CD4-positive, alpha-beta T cell treated with Interleukin-15 for 4 hours (primary cell): ENCODE data around the gene POLN.

ENCODE experiments used
- DNase-seq: peaks from one replicate; pipeline ENCODE4 v3.0.0-alpha.2; 2020; ENCODE audit warnings: low spot score

Gene POLN

DNA sequence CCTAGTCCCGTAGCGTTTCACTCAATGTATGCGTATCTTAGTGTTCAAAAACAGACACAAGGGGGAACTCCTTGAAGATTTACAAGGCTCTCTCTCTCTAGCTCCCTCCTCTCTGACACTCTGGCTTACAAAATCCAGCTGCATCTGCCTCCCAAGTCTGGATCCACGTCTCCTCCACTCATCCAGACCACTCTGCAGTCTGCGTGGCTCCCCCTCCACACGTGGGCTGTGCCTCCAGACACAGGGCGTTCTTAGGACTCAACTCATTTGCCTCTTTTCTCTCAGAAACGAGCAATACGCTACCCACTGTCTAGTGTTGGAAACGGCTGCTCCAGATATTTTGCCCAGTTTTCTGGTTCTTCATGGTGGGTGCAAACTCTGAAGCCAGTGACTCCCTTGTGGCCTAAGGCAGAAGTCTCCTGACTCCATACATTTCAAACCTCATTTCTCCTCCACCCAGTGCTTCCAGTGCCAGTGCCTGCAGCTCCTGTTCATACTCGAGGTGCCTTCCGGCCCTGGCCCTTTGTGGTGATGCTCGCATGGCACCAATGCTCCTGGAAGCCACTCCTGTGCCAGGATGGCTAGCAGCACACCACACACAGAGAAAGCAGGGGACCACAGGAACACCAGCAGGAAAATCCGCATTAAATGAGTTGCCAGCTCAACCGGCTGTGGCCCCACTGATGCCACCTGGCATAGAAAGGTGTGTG is 158.7 kb downstream of the POLN start:
- DNase-seq: no peak

DNA sequence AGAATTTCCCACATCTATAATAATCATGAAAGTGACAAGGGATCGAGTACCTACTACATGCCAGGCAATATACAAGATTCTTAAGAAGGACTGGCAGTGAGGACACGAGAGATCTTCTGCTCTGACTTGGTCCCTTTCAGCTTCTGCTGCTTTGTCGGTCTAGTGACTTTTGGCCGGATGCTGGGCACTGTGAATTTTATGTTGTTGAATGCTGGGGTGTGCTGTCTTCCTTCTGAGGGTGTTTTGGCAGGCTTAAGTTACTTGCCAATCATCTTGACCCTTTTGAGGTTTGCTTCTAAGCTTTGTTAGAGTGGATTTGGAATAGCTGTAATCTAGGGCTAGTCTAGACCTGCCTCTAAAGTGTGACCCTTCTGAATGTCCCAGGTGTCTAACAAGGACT is 159.3 kb downstream of the POLN start:
- DNase-seq: no peak

DNA sequence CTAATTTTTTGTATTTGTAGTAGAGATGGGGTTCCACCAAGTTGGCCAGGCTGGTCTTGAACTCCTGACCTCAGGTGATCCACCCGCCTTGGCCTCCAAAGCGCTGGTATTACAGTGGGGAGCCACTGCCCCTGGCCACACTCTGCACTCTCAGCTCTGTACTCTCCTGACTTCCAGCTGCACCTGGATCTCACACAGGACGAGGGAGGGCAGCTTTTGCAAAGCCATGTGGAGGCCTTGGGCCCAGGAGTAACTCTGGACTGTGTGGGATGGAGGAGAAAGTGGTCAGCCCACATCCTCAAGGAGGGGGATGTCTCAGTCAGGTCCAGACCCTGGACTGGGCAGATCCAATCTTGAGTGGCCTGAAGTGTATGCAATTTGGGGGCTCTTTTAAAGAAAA is 159.8 kb downstream of the POLN start:
- no peak for DNase-seq

DNA sequence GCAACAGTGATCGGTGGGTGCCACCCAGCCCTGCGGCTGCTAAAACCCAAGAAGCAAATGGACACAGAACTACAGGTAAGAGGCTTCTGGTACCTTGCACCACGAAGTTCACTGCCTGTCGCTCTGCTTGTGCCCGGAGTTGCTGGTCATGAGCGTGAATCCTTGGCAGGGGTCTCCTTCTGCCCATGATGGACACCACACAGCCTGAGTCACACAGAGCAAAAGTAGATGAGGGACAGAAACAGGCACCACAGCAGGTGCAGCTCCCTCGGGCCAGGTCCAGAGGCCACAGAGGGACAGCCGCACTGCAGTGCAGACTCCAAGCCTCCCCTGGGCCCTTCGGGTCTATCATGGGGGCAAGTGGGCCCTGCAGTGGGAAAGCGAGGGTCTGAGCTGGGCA is 160.4 kb downstream of the POLN start:
- no peak for DNase-seq

DNA sequence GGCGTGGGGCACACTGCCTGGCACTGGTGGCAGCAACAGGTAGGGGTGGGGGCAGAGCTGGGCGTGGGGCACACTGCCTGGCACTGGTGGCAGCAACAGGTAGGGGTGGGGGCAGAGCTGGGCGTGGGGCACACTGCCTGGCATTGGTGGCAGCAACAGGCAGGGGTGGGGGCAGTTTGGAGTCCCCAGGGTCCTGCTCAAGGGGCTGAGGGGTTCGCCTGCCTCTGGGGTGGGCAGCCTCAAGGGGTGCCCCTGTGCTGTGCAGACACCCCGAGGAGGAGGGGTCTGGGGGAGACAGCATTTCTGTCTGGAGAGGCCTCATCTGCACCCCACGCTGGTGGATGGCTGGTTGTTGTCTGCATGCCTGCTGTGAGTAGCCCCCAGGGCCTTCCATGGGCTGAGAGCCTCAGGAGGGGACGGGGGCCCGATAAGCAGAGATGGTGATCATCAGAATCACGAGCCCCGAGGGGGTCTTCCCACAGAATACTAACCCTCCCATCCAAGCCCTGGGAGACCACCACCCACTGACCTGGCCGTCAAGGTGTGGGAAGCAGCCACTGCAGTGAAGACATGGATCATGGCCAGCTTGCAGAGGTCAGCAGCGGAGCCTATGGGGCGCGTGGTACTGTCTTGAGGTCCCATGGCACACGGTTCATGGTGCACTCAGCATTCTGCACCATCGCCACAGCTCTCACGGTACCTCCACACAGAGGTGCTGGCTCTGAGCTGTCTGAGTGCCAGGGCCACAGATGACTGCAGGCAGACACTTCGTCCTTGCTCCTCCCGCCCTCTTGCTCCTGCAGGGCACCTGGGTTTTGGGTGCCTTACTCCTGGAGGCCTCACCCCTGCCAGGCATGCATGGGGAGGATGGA is 161.3 kb downstream of the POLN start:
- no peak for DNase-seq

DNA sequence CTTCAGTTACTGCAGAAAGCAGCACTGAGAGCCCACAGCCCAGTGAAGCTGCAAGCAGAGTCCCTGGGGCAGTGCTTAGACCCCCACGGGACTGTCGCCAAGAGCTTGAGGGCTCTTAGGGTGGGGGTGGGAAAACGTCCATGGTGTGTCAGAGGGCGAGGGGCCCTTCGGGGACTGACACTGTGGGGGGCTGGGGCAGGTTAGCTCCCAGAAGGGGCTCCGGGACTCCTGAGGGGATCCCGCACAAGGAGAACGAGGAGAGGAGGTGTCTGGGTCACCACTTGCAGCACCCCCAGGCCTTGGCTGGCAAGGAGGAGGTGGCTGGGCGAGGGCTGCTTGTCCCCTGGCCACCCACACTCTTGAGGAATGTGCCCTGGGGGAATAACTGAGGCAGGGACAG is 162.0 kb downstream of the POLN start:
- DNase-seq: no peak

DNA sequence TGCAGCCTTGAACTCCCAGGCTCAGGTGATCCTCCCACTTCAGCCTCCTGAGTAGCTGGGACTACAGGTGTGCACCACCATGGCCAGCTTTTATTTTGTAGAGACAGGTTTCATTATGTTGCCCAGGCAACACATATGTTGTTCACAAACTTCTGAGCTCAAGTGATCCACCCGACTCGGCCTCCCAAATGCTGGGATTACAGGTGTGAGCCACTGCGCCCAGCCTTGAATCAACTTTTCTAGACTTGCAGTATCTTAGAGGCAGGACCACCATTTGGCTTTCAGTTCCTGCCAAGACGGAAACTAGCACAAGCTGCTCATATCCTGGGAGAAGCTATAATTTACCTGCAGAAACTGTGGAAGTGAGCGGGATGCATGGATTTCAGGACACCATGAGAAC is 162.9 kb downstream of the POLN start:
- DNase-seq: no peak

DNA sequence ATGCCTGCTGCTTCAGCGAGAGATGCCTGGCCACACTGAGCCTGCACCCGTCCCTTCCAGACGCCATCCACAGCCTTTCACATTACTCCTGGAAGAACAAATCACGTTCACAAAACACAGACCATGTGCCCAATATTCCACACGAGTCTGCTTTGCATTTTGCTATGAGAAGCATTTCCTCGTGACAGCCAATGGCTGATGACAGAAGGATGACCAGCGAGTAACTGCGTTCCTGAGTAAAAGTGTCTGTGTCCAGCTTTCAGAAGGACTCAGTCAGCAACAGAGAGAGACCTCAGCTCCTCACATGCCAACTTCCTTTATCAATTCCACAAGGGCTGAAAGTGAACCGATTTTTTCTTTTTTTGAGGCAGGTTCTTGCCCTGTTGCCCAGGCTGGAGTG is 163.3 kb downstream of the POLN start:
- DNase-seq: no peak

DNA sequence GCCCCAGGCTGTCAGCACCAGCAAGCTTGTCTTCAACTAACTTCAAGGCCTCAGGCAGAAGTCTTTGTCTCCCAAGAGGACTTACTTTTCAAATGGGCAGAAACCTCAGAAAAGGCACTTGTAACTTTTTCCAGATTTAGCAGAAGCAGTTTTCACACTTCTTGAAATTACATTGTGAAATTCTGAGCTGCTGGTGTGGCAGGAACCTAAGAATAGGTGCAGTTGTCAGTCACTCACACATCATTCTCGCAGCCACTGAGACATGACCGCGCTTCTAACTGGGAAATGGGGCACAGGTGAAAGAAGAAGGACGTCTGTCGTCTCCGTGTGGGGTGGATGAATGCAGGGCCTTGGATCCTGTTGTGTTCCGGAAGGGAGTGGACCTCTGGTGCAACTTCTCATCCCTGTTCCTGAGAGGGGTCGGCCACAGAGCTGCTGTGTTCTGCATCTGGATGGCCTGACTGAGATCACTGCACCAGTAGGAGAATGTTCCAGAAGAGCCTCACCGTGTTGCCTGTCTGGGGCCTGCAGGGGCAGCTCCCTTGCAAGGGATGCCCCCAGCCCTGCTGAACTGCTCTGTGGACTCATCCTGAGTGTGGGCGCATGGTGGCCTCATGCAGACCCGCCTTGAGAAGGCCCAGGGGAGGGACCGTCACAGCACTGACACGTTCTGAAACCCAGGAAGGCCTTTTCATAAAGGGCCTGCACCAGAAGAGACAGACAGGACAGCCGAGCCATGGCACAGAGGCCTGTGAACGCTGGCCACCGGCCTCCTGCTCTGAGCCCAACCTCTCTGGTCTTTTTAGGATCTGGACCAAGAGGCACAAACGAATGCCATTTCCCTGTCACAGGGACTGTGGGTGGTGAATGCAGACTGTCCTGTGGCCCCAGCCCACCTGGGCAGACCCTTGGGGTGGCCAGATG is 164.1 kb downstream of the POLN start:
- no peak for DNase-seq

DNA sequence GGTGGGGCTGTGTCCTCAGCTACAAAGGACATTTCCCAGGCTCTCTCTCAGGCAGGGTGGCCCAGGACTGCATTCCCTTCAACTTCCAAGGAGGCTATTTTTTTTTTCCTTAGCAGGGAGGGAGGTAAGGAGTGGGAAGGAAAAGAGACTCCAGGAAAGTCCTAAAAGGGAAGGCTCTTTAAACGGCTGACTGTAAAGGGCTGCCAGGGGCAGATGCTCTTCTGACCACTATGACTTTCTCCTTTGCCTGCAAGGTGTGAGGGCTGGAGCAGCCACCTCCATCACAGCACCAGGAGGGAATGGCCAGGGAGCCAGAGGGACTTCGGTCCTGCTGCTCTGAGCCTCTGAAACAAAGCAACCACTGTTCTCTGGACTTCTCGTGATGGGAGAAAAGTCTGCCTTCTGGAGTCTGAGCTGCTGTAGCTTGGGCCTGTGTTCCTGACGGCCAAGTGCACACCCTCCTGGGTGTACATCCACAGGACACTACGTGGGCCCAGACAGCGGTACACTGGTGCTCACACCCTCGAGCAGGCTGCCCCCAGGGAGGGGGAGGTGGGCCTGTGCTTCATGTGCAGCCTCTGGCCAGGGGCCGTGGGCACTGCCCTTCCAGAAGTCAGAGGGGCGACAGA is 164.9 kb downstream of the POLN start:
- no peak for DNase-seq

DNA sequence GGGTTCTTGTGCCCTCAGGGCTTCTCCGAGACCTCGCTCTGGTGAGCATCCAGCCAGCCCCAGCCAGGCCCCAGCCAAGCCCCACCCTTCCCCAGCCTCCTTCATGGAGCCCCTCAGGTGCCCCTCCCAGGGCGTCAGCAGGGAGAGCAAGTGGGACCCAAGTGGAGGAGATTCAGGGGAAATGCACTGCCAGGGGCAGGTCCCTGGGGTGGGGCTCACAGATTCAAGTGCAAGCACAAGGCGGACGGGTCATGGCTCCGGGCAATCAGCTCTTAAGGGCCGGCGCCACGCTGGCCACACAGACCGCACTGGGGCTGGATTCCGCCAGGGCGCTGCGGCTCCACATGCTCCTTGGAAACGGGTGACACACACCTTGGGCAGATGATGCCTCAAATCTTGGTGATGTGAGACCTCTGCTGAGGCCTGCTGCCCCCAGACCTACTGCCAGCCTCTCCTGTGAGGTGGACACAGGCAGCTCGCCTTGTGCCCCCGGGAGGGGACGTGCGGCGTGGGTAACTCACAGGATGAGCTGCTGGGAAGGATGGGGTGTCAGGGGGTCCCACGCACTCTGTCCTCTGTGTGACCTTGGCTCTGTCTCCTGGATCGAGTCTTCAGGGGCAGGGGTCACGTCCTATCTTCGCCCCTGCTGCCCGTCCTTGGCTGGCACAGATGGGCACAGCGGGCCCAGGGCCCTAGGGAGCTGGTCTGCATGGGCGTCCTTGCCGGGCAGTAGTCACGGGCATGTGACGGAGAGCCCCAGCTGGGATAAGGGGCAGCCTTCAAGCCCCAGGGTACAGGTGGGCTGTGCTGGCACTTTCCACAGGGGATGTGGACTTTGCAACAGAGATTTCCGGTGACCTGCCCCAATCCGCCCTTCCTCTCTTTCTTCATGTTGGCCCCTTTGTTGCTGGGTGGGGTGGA is 165.7 kb downstream of the POLN start:
- DNase-seq: no peak

DNA sequence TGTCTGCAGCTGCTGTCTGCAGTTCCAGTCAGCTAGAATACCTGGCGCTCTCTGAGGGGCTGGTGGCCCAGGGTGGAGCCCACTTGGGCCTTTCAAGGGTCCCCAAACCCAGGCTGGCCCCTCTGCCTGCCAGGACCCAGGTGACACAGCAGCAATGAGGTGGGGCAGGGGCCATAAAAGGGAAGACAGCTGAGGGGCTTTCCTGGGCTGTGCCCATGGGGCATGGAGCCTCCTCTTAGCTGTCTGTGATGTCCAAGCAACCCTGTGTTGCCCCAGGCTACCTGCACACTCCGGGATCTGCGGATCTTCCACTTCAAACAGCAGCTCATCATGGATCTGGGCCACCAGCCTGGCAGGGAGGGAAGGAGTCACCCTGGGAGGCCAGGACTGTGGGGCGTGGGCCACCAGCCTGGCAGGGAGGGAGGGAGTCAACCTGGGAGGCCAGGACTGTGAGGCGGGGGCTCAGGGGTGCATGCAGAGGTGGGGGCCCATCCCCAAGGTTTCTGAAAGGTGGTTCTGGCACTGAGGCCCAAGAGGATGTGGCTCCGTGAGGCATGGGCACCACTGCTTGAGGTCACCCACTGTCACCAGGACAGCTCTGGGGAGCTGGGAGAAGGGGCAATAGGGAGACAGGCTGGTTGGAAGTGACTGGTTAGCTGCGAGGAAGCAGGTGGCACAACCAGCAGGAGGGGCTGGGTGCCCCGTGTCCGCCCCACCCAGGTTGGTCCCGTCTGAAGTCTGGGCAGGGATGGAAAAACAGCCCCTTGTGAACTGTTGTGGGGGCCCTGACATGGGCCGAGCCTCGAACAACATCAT is 166.5 kb downstream of the POLN start:
- no peak for DNase-seq

DNA sequence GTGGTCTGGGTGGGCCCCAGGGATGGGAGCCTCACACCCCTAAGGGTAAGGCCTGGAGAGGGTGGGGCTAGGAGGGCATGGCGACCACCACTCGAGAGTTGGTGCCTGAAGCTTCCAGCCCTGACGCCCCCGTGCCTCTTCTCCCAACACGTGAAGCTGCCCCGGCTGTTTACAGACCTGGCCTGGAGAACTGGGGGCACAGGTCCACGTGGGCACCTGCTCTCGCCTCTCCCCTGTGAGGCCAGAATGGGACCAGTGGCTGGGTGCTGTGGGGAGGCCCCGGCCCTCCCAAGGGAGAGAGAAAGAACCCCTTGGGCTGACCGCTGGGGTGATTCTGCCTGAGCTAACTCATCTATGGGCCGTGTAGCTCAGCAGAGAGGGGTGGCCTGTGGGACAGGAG is 167.3 kb downstream of the POLN start:
- DNase-seq: no peak

DNA sequence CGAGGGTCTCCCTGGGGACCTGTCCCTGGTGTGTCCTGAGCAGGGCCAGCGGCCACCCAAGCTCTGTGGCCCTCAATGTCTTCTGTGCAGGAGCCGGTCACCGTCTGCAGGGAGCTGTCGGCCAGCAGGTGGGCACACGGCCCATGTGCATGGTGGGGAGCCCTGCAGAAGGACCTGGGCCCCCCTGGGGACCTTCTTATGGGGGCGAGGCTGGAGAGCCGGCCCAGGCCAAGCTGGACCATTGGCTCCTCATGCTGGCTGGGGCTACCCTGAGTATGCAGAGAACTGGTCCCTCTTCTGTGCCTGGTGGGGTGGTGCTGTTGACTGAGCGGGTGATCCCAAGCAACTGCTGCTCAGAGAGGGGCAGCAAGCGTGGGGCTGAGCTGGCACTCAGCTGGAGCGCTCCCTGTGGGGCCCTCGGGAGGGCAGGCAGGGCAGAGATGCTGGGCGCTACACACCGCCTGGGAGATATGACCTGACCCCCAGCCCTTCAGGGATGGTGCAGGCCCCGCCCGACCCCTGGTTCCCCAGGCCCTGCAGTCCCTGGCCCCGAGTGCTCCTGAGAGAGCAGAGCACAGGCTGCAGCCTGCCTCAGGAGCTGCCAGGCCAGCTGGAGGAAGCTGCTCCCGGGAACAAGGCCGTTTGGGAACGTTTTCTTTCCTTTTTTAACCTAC is 168.0 kb downstream of the POLN start:
- no peak for DNase-seq

DNA sequence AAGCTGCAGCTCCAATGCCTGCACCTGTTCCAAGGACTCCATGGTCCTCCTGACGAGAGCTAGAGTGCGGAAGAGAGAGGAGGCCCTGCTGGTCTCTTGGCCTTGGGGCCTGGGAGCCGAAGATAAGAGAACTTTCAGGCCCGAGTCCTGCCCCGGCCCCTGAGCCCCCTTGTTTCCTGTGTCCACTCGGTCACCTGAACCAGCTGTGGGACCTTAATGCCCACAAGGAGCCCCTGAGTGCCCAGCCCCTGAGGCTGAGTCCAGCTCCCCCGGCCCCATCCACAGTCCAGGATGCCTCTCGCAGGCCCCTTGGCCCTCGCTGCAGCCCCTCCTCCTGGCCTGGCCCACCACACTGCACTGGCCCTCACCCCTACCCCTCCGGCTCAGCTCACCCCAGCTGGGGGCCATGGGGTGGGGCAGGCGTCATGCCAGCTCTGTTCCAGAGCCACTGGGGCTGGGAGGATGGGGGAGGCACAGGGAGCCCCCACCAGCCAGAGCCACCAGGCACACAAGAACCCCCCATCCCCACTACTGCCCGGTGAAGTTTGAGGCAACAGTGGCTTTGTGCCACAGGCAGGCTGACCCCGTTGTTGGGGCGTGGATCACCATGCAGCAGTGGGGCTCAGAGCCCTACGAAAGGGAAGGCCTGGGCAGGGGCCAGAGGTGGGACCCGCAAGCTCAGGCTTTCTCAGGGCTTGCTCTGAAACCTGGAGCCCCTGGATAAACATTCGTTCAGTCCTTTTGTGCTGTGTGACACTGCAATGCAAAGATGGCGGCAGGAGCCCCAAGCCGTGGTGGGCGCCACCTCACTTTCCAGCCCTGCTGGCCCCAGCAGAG is 168.7 kb downstream of the POLN start:
- no peak for DNase-seq

DNA sequence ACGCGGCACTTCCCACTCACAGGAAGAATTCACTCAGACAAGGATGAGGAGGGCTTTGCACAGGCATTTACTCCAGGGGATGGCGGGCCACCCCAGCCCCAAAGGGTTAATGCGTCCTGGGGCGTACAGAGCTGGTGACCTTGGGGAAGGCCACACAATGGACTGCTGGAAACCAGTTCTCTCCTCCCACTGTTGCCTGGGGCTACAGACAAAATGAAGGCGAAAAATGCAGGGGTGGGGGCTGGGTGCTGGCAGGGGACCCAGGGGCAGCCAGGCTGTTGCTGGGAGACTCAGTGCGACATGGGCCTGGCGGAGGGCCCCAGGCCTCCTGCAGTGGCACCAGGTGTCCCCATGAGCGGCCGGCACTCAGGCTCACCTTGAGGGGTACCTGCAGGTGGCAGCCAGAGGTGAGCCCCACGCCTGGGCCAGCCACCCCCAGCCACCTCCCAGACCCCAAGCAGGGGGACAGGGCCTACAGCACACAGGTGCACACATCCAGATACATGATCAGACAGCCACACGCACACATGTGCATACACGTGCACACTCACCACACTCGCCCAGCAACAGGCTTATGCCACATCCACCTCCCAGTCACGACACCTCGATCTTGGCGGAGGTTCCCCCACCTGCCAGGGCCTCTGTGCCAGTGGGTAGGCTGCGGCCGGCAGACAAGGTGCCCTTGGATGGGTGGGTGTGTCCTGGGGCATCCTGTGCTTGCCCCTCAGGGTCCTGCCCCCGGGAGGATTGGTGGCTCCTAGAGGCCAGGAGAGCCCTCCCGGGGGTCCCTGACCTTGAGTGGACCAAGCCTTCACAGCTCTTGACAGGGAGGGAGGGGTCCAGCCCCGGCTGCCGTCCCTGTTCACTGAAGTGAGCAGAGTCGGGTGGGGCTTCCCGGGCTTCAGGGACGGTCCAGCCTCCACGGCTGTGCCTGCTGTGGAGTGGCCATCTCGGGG is 169.7 kb downstream of the POLN start:
- DNase-seq: no peak

DNA sequence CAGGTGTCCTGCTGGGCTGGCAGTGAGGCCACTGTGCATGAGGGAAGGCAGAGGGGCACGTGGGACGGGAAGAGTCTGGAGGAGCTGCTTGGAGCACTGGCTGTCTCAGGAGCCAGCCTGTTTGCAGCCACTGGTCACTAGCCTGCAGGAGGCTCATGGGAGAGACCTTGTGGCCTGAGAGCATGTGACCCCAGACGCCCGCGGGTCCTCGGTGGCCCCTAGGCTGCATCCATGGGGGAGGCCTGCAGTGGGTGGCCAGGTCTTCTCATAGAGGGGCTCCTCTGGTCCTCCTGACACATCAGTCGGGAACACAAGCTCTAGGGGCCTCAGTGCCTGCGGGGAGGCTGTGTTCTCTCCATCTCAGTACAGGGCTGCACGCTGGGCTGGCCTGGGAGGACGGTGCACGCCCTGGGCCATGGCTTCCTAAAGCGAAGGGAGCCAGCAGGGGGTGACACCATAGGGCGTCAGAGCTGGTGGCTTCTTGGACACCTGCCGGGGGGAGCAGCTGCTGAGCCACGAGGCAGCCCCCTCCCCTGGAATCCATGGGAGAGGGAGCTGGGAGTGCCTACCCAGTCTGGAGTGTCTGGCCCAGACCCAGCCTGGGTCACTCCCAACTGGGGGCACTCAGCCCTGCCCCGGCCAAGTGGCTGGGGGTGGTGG is 170.5 kb downstream of the POLN start:
- DNase-seq: no peak
